ENCODE data around the gene ARHGAP42.

The ARHGAP42 gene

DNA sequence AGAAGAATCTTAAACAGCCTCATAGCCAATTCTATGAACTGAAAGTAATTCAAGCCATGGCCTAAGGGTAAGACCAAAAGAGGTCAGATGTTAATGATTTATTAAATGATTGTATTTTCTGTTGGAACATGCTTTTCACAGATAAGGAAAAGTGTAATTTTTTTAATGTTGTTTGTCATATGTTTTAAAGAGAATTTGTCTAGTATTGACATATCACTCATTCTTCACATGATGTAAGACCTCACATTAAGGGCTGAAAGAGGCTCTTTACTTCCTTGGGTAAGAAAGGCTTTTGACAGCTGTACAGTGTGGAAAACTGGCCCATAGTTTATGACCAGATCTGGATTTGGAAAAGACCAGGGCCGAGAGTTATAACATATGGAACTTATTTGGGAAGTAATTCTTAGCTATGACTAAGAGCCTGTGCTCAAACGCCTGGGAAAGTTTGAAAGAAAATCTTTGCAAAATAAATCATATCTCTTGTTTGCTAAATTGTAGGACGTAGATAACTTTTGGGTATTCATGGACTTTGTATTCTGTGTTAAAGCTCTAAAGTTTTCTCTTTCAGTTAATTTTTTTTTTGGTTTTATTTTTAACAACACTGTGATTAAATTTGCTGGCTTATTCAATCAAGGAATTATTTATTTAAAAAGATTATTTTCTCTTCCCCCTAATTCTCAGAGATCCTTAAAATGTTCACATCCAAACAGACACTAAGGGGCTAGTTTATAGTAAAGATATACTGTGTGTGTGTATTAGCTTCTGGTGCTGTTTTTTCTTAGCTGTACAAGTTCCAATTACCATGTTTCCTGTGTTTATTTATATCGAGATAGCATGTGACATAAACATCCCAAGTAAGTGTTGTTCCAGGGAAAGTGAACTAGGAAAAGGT is 162.2 kb downstream of the ARHGAP42 start:
- no peak for DNase-seq

DNA sequence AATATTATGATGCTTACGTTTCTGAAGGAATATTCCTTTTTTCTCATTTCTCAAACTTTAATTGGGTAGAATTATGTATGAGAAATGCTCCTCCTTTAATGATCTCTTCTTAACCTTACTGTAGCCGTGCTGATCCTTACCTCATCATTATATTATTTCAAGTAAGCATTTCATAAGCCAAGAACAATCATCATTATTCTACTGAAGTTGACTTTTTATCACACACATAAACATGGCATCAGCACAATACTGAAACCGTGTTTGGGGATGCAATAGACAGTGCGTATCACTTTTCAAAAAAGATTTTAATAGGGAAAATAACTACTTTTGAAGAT is 162.8 kb downstream of the ARHGAP42 start:
- no peak for DNase-seq

DNA sequence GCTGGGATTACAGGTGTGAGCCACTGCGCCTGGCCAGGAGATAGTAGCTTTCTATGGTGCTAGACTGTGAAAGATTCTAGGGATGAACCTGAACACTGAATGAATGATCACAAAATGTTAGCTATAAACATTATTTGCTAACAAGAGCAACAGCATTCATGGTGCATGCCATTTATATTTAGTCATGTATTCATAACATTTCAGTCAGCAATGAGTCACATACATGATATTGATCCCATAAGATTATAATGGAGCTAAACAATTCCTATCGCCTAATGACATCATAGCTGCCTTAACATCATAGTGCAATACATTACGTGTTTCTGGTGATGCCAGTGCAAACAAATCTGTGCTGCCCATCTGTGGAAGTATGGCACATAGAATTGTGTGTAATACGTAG is 164.1 kb downstream of the ARHGAP42 start:
- DNase-seq, result no peak

DNA sequence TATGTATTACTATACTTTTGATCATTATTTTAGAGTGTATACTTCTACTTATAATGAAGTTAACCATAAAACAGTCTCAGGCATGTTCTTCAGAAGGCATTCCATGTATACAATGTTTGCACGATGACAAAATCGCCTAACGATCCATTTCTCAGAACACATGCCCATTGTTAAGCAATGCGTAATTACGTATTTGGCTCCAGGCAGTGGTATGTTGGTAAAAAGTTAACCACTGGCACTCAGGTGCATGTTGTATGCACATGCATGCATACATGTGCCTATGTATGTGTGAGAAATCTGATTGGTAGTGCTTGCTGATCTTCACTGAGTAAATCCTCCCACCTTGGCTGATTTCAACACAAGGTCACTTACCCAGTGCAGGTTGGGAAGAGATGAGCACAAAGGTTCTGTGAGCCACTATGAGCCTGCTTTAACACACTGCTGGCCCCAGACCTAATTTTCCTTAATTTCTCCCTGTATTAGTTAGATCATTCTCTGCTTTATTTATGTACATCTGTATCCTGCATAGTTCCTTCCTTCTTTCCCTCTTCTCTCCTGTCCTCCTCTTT is 164.6 kb downstream of the ARHGAP42 start:
- no peak for DNase-seq

DNA sequence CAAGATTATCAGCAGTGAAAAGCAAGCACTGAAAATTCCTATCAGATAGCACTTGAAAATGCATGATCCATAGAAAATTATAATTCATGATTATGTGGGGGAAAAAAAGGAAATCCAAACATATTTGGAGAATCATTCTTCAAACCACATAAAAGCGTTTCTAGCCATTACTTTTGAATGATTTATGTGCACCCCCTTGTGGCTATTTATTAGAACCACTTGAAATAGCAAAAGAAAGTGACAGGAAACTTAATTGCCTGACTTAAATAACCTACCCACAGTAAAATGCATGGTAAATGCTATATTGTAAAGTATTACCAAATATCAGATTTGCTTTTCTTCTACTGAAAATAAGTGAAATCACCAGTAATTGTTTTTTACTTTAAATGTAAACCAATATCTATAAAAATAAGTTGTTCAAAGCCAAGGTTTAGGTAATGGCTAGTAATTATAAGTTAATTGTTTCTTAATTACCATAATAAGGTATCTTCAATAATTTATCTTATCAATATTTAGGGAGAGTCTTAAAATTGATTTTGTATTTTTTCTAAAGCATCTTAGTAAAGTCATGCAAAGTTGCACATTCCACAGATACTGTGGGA is 168.5 kb downstream of the ARHGAP42 start:
- no peak for DNase-seq

GRCh38 chr11:100857236-100858005 is 170.3 kb downstream of the ARHGAP42 start:
- DNase-seq, result no peak

DNA sequence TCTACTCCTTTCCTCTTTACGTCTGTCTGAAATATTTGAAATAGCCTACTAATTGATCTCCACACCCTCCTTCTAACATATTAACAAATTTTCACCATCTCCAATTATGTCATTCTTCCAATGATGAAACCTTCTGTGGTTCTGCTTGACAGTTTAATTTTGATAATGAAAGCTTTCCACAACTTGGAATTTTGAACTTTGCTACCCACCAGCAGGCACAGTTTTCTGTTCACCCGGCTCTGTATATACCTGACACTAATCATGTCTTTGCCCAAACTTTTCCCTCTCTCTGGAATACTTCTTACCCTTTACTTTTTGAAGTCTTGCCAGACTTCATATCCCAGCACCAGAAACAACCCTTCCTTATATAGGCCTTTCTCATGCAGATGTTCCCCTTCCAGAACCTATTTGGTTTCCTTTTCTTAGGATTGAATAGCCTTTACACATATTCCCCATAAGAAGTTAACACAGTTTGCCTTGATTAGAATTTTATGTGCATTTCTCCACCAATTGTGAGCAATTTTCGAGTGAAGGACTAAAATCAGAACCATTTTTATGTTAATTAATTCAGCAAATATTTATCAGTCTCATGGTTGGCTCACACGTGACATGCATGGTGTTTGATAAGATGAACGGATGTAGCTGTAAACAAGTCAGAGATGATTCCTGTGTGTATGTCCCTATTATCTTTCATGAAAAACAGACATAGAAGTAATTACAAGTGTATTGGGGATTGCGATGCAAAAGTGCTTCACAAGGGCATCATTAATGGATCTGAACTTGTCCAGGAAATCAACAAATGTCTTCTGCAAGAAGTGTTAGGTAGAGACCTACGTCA is 173.4 kb downstream of the ARHGAP42 start:
- DNase-seq, result no peak

GRCh38 chr11:100861212-100861611 is 174.1 kb downstream of the ARHGAP42 start:
- DNase-seq, result no peak

- no peak for DNase-seq
These were observed 176.0 kb downstream of the ARHGAP42 start for GRCh38 chr11:100863080-100863581.

GRCh38 chr11:100865443-100866065 is 178.5 kb downstream of the ARHGAP42 start:
- no peak for DNase-seq

GRCh38 chr11:100866453-100866852 is 179.4 kb downstream of the ARHGAP42 start:
- no peak for DNase-seq

GRCh38 chr11:100867606-100868005 is 180.5 kb downstream of the ARHGAP42 start:
- DNase-seq, result no peak

GRCh38 chr11:100869328-100869727 is 182.2 kb downstream of the ARHGAP42 start:
- no peak for DNase-seq

DNA sequence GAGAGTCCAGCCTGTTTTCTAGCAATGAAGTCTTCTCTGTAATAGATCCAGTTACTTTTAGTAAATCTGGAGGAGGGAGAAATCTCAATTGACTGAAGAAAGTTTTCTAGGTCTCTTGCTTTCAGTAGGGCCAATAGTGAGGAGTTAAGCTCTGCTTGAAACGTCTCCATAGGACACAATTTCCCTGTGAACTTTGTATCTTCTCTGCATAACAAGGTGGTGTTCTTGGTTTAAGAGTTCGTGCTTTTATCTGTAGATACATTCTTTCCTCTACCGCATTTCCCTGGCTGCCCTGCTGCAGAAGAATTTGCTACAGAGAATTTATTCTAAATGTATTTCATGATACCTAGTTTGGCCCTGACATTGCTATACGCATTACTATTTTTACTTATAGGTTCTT is 183.1 kb downstream of the ARHGAP42 start:
- no peak for DNase-seq

GRCh38 chr11:100872951-100873740 is 186.1 kb downstream of the ARHGAP42 start:
- DNase-seq, result no peak

- no peak for DNase-seq
These were observed 187.1 kb downstream of the ARHGAP42 start for GRCh38 chr11:100874203-100874602.

DNA sequence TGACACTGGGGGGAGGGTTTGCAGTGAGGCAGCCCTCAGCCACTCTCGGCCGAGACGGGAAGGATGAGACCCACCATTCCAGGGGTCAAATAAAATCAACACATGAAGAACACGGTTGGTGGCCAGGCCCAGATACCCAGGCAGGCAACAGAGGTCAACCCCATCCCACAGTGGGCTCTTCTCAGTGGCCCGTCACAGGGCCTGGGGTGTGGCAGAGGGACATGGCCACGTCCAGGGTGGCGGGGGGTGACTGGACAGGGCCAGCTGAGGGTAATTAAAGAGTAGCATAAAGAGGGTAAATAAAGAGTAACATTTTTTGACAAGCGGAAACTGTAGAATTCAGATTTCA is 188.4 kb downstream of the ARHGAP42 start:
- no peak for DNase-seq

GRCh38 chr11:100876815-100877520 is 189.9 kb downstream of the ARHGAP42 start:
- no peak for DNase-seq

- no peak for DNase-seq
These were observed 191.4 kb downstream of the ARHGAP42 start for GRCh38 chr11:100878474-100878873.

GRCh38 chr11:100882957-100883356 is 195.9 kb downstream of the ARHGAP42 start:
- DNase-seq, result no peak
